GM19193 (cell line): ENCODE results near the gene GTF3A.

Experiments used
- POLR2A ChIP-seq: IDR thresholded peaks from 4 replicates; pipeline ENCODE4 v1.6.1; 2011; ENCODE audit not compliant: insufficient read depth, insufficient read length; ENCODE audit errors: extremely low read depth

Gene GTF3A

DNA sequence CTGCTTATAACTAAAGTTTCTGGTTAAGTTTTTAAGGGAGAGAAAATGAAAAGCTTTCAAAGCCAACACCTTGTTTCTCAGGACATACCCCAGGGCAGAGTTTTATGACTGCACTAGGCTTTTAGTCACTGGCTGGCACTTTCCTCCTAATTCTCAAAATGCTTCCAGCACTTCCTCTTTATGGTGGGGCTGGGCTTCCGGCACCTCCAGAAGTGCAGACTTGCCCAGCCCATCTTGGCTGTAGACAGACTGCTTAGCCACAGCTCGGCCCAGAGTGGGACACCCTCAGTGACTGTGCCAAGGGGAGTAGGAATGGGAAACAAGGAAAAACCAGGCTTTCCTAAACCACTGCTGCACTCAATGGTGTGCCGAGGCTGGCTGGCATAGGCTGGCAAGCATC is 23.2 kb upstream of the GTF3A start:
- no peak for TF ChIP-seq POLR2A

DNA sequence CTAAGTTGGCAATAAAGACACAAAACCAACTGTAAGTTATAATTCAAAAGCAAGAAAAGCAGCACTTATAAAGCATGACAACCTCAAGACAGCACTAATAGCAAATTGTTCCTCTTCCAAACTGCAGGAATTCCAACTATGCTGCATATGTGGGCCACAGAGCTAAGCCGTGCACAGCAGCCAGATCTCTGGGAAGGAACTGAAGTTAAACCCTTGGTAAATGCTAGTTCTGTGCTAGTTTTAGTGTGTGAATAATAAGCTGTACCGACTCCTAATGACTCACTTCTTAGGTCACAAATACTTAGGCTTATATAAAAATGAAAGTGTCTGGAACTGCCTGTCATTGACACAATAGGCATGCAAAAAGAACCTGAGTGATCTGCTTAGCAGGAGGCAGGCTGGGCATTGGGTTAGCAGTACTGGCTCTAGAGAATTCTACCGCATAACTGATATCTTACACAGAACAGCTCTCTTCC is 21.2 kb upstream of the GTF3A start:
- no peak for TF ChIP-seq POLR2A

DNA sequence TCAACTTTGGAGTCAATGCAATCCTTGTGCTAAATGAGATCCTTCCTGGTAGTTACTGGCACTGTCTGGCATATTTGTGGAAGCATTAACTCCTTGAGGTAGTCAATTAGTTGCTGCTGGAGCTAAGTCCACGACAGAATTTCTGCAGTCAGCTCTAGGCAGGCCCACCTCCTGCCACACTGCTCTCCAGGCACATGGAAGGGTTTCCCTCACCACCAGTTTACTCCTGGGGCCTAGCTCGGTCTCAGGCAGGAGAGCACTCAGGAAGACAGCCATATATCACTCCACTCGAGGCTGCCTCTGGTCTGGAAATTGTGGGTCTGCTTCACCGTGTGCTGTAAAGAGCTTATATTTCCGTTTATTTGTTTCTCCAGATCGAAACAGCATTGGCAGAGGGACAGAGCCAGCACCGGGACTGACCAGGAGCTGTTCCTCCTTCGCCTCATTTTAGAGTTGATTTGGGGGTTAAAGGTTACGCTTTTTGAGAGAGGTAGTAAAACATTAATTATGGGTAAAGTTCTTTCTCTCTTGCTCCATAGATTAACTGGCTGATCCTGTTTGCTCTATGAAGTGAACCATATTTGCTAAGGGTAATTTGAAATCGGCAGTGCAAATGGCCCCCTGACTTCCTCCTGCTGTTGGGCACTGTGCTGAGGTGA is 20.6 kb upstream of the GTF3A start:
- no peak for TF ChIP-seq POLR2A

DNA sequence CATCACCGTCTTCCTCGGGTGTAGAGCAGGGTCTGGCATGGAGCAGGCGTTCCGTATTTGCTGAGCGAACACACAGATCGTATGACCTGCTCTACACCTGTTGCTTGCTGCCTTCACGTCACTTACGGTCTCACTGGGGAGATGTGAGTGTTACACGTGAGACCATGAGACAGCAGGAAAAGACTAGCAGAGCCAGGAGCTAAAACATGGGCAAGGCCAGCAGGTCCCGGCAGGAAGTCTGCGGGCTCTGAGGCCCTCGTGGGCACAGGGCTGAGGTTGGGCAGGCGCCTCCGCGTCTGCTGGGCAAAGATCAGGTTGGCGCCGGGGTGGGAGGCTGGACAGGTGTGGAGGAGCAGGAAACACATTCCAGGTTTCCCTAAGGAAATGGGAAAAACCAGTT is 19.7 kb upstream of the GTF3A start:
- TF ChIP-seq POLR2A, result no peak

DNA sequence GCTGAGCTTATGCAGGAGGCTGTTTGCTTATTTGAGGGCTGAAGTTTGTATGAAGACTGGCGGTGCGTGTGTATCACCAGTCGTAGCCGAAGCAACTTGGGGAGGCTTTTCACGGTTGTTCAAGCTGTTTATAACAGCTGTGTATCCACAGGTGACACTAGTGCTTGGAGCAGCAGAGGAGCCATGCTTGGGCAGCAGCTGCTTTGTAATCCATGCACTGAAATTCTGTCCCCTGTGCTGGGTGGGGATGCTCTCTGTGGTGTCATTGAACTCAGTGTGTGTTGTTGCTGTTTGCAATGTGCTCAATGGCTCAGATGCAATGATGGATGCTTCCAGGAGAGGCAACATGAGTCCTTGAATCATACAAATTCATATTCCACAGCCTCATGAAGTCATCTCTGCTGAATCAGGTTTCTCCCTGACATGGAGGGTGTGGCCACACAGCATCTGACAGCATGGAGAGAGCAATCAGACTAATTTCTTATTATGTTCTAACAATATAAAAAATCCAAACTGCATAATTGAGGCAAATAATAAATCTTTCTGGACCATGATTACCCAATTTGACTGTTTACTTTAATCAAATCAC is 18.8 kb upstream of the GTF3A start:
- no peak for TF ChIP-seq POLR2A

DNA sequence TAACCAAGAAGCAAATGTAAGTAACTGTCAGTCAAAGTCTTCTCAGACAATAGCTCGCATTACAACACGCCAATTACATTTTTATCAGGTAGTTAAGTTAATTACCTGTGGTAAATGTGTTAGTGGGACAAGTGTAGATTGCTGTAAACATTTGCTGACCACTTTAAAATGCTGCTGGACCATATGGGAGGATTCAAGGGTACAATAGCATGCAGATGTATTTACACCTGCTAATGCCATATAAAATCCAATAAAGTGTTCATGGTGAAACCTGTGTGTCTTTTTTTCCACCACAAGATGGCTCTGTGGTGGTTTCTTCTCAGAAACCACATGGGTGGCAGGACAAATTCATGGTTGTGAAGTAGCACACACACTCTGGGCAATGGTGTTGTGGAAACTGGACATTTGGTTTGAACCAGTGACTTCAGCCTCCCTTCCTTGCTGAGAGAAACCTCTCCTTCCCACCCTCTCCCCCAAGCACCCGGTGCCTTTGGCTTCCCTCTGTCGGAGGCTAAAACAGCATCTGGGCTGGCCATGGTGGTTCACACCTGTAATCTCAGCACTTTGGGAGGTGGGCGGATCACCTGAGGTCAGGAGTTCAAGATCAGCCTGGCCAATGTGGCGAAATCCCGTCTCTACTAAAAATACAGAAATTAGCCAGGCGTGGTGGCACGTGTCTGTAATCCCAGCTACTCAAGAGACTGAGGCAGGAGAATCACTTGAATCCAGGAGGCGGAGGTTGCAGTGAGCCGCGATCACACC is 18.1 kb upstream of the GTF3A start:
- no peak for TF ChIP-seq POLR2A

DNA sequence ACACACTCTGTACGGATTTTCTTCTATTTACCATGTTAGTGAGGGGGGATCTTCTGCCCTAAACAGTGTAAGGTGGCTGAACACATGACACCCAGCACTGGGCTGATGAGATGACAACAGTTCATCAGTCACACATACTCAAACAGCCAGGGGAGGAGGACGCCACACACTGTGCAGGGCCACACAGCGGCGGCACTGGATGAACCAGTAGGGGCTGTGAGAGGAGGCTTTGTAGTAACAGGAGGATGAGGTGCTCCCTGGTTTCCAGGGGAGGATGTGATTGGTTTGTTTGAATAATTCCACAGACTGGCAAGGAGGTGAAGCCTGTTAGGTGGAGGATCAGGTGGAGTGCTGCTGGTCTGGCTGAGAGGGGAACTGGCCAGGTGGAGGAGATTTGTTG is 16.3 kb upstream of the GTF3A start:
- TF ChIP-seq POLR2A, result no peak

DNA sequence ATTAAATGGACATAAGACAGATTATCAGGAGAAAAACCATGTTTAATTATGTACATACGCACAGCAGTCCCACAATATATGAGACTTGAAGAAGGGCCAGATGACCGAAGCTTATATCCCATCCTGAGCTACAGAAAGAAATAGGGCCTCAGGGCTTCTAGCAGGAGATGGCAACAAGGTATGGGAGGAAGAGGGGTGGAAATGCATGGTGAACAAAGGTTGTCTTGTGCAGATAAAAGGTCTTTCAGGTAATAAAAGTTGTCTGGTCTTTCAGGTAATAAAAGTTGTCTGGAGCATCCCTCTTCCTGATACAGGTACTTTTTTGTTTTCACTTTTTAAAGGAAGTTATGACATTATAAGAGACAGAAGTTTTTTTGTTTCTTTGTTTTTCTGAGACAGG is 15.4 kb upstream of the GTF3A start:
- no peak for TF ChIP-seq POLR2A

DNA sequence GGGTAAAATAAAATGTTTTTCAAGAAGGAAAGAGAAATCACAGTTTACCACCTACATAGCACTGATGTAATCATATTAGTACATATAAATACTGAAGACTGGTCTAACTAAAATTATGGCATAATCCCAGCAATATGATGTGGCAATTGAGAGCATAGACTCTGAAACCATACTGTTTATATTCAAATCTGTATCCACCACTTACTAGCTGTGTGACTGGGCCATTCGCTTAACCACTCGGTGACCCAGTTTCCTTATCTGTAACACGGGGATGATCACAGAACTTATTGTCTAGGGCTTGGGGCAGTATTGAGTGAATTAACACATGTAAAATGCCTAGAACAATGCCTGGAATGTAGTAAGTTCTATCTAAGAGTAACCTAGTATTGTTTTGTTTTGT is 13.1 kb upstream of the GTF3A start:
- TF ChIP-seq POLR2A, result no peak

DNA sequence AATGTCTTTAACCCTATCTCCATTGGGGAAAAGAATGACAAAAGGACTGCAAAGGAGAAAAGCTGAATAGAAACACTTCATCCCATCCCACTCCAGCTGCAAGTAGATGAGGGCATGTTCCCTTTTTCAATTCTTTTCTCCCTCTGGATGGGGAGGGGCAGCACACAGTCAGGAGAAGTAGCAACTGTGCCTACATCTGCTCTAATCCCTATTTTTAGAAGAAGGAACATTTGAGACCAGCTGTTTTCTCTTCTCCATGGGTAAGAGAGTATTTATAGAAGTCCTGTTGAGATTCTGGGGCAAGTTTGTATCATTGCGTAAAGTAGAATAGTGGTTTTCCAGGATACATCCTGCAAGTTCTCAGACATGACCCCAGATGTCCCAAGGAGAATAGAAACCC is 9.3 kb upstream of the GTF3A start:
- no peak for TF ChIP-seq POLR2A

DNA sequence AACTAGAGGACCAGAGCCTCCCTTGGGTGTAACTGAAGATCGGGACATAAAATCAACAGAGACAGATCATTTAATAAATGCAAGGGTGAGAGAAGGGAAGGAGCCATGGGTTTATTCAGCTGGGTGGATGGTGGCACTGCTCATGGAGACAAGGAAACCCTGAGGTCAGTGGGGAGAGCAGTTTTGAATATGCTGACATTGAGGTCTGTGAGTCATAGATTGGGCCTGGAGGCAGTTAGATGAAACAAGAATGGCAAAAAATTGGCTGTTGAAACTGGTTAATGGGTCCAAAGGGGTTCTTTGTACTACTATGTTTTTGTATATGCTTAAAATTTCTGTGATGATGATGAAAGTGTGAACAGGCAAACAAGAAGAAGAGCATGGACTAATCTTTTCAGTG is 5.1 kb upstream of the GTF3A start:
- no peak for TF ChIP-seq POLR2A

DNA sequence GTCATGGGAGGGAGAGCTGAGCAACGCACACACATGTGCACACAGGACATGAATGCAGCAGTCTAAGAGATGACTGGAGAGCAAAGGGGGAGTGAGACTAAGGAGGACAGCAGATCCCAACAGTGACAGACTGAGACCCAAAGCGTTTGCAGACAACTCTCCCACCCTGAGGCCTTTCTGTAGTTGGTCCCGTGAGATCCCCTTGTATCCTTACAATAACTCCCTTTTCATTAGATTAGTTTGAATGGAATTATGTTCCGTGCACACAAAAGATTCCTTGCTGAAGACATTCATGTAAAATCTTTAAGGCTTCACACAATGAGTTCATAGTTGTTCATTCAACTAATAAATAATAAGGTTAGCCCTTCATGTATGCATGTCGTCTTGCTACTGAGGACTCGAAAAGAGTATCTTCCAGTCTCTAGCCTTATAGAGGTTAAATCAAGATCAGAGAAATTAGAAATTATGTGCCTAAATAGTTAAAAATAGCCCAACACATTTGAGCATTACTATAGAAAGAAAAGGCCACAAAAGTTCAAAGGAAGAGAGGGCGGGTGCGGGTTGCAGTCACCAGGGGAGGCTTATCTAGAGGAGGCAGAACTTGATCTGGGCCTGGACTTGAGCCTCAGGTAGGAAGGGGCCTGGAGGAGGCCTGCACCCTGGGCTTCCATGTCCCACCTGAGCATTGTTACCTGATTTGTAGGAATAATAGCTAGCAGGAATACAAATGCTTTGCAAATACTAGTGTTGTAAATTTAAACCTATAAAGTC is 3.1 kb upstream of the GTF3A start:
- no peak for TF ChIP-seq POLR2A

DNA sequence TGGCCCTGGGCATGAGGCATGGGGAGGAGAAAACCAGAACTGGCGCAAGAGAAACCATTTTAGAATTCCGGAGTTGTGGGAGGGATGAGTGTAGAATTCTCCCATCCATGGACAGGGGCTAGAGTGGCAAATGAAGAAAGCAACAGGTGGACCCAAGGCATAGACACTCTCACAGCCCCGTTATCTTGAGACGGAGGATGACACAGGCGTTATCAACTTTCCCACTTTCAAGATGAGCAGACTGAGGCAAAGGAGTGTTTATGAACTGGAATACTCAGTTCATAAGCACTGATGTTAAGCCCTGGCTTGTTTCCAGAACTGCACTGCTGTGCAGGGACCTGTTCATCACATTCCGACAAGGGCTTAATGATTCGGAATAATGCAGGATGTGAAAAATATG is 1.1 kb upstream of the GTF3A start:
- no peak for TF ChIP-seq POLR2A

DNA sequence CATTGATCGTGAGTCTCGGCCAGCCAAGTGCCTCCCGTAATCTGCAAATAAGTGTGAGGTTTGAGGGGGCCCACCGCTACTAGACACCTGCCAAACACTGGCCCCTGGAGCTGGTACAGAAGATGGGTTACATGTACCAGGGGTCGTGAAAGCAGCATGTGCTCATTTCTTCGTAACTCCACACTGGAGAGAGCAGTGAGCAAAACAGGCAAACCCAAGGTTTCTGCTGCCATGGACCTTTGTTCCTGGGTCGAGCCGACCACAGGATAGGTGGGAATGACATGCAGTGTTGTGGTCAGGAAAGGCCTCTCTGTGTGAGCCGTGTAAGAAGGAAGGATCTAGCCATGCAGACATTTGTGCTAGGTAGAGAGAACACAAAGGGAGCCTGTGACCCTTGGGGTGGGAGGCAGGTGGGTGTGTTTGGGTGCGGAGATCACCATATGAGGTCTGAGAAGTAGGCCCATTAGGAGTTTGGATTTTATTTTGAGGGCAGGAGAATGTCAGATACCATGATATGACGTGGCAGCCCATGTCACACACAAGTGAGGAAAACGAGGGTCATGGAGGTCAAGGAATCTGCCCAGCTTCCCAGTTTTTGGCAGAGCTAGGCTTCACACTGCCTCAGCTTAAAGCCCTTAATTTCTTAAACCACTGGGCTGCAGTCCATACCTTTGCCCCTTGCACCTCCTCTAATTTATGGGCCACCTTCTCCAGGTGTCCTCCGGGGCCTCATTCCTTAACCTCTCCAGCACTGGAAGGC is 919 bp downstream of the GTF3A start:
- no peak for TF ChIP-seq POLR2A
